Activated CD4-positive, alpha-beta T cell treated with anti-CD3 and anti-CD28 coated beads for 24 hours (primary cell): Measurements from ENCODE around the gene KIRREL3.

Experiments used
- DNase-seq, 2 donors: peaks; one replicate each; pipeline ENCODE4 v3.0.0-alpha.2; 2020; ENCODE audit warnings: low read depth in 2 of 2

Gene KIRREL3

DNA sequence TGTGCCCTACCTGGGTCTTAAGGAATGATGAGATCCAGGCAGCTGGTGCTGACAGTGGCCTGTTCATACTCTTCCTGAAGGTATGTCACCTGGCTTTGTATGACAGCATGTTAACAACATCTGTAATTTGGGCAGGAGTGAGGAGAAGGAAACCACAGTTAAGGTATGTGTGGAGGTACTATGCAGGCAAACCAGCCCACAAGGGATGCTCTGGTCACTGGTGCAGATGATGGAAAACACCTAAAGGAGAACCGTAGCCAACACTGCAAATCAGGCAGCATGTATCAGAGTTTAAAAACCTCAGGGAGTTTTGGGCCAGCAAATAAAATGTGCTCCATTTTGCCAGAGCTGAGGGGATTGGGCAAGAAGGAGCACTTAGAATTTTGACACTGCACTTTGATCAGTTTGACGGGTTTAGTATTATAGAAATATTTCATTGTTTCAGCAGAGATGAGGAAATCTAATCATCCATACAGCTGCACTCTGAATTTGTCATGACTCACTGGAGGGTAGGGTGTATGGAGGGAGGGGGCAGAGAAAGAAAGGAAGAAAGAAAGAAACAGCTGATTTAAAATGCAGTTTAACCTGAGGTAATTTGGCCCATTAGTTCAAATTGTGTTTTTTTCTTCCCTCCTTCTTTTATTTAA lies 260.9 kb downstream of the KIRREL3 start:
- no peak for DNase-seq

DNA sequence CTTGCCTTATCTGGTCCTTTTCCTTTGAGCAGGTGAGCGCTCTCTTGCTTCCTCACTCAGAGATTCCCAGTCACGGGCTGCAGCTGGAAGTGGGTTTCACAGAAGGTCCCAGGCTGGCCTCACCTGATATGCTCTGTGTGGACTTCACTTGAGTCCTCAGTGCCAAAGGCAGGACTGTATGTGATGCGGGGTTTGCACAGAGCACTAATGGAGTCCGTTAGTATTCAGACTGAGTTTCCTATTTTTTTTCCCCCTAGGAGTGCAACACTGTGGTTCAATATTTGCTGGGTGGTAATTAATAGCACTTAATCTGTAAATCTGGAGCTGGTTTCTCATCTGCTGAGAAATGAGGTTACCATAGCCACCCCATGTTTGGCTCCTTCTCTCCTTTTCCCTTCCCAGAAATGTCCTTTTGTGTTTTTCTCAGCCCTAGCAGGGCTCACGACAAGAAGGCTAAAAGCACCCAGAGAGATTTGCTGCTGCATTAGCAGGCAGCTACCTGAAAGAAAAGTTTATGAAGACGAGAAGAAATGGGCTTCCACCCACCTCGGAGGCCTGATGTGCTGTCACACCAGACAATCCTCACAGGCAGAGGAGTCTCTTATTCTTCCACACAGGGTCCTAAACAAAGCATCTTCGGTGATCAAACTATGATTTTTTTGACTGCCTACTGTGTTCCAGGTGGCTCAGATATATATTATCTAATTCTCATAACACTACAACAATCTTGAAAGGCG lies 262.1 kb downstream of the KIRREL3 start:
- DNase-seq = no peak

GRCh38 chr11:126736682-126737572 lies 263.6 kb downstream of the KIRREL3 start:
- no peak for DNase-seq

GRCh38 chr11:126734752-126735151 lies 265.8 kb downstream of the KIRREL3 start:
- DNase-seq = no peak

GRCh38 chr11:126733685-126734084 lies 266.9 kb downstream of the KIRREL3 start:
- DNase-seq = no peak

- no peak for DNase-seq
These were observed 267.6 kb downstream of the KIRREL3 start for GRCh38 chr11:126732981-126733380.

- no peak for DNase-seq
These were observed 268.9 kb downstream of the KIRREL3 start for GRCh38 chr11:126731576-126732142.

GRCh38 chr11:126727381-126727780 lies 273.2 kb downstream of the KIRREL3 start:
- DNase-seq = no peak

- DNase-seq = no peak
These were observed 275.0 kb downstream of the KIRREL3 start for GRCh38 chr11:126725521-126725920.

GRCh38 chr11:126725043-126725442 lies 275.5 kb downstream of the KIRREL3 start:
- no peak for DNase-seq

GRCh38 chr11:126723665-126724045 lies 276.9 kb downstream of the KIRREL3 start:
- DNase-seq = no peak

GRCh38 chr11:126722956-126723664 lies 277.5 kb downstream of the KIRREL3 start:
- DNase-seq = no peak

- no peak for DNase-seq
These were observed 278.4 kb downstream of the KIRREL3 start for GRCh38 chr11:126722006-126722736.

- DNase-seq = no peak
These were observed 279.9 kb downstream of the KIRREL3 start for GRCh38 chr11:126720539-126721235.

GRCh38 chr11:126719740-126720139 lies 280.8 kb downstream of the KIRREL3 start:
- no peak for DNase-seq

DNA sequence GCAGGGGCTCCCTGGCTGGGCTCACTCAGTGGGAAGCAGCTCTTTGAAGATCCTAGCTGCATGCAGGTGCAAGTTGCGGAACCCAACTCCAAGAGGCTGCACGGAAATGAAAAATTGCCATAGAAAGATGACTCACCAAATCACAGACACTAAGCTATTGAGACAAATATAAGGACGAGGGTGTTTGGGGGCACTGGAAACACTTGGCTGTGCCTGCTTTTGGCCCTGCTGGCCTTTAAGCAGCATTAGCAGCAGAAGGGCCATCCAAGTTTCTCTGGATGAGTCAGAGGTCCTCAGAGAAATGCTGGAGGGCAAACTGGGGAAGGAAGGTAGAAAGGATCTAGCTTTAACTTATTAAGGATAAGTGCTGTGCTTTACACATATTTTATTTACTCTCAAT lies 282.3 kb downstream of the KIRREL3 start:
- no peak for DNase-seq

DNA sequence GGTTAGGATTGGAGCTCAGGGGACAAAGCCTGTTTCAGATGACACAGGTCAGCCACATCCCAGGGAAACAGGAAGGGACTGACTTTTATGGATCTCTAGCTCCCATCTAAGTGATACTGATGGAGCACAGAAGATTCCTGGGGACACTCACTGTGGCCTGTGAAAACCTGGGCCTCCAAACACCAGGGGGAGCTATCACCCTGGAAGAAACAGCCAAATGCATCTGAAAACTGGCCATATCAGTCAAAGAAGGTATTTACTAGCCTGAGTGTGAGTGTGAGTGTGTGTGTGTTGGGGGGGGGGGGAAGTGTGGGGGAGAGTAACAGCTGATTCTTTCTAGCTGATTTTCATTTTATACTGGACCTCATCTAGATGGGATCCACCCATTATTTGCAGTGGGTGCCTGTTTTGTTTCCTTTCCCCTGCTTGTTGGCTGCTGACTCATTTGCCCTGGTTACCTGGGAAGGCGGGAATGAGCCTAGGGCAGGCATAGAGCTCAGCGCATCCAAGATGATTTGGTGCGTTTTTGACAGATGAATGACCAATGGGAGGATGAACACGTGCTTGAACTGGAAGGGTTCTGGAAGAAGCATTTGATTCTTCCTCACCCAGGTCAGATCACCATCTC lies 284.0 kb downstream of the KIRREL3 start:
- peak; percentile 2 to 19 for DNase-seq

DNA sequence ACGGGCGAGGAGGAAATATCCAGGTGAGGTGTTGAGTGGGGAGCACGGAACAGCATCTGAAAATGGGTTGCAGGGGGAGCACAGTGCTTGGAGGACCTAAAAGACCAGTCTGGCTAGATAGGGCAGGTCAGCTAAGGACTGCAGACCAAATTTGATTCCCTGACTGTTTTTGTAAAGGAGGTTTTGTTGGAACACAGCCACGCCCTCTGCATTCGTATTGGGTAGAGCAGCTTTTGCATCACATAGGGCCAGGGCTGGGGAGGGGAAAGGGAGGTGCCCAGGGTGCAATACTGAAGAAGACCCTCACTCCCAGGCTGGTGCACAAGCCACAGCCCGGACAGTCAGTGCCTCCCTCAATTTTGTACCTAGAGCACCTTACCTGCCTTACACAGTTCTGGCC lies 286.8 kb downstream of the KIRREL3 start:
- no peak for DNase-seq

GRCh38 chr11:126711977-126712625 lies 288.5 kb downstream of the KIRREL3 start:
- DNase-seq = no peak
